HG03432 (cell line): Measurements from ENCODE around the gene USP2.
A peak's percentile ranks its signal among the peaks of the same experiment; 100 is the strongest.

ENCODE experiments used
- ATAC-seq: cut with Tn5 transposase; IDR thresholded peaks from one replicate; pipeline ENCODE4 v1.9.1; 2021; ENCODE audit warnings: mild to moderate bottlenecking, moderate library complexity; ENCODE audit not compliant: unreplicated experiment

USP2 gene

GRCh38 chr11:119363851-119364590 lies 17.5 kb downstream of the USP2 start:
- ATAC-seq: no peak

DNA sequence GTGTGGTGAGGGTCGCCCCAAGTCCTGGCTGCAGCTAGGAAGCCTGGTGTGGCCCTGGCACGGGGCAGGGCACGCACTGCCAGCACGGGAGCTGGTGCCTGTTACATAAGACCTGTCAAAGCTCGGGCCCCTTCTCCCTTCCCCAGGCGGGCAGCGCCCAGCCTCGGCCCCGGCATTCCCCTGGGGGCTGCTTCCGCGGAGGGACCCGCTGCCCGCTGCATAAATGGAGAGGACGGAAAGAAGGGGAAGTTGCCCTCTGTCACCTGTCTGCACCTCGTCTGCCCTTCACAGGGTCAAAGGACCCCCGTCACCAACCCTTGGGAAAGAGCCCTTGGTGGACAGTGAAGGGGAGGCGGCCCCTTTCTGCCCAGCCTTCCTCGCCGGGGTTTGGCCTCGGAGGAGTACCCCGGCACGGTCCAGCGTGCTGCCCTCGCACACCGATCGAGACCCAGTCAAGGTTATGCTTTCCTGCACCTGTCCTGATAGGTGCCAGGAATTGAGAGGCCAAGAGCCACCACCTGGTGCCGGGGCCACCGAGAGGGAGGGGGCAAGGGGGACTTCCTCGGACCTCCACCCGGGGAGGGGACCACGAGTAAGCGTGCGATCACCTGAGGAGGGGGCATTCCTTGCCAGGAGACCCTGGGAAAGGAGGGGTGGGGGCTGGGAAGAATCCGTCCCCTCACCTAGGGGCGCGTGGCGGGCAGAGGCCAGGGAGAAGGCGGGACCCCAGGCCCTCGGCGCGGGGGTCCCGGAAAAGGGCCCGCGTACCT lies 18.2 kb downstream of the USP2 start:
- no peak for ATAC-seq

GRCh38 chr11:119362741-119363080 lies 18.8 kb downstream of the USP2 start:
- ATAC-seq: no peak

DNA sequence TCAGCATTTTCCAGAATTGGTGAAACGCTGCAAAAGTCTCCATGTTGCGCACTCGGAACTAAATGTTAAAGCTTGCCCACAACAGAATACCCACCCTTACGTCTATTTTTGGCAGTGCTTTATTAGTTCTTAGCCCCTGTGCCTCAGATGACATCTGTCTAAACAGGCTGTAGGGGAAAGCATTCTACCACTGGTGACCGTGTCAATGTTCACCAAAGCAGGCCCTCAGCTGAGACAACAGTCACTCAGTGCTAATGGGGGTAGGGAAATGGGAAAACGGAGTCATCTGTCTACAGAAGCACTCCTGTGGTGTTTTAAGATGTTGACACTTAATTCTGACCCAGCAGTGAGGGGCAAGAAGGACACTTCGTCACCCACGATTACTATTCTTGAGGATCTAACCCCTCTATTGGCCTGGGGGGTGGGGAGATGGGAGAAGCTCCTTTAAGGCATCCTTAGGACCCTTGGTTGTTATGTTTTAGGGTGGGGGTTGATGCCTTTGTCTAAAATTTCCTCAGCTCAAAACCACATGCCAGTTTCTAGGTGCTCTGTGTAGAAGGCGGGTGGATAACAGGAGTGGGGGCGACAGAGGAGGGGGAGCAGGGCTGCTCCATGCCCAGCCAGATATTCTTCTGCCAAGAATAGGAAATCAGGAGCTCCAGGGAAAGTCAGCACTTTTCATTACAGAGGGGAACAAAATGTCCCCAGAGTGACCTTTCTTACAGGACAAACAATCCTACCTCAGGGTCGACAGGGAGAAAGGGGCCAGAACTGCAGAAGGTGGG lies 19.4 kb downstream of the USP2 start:
- ATAC-seq: no peak

DNA sequence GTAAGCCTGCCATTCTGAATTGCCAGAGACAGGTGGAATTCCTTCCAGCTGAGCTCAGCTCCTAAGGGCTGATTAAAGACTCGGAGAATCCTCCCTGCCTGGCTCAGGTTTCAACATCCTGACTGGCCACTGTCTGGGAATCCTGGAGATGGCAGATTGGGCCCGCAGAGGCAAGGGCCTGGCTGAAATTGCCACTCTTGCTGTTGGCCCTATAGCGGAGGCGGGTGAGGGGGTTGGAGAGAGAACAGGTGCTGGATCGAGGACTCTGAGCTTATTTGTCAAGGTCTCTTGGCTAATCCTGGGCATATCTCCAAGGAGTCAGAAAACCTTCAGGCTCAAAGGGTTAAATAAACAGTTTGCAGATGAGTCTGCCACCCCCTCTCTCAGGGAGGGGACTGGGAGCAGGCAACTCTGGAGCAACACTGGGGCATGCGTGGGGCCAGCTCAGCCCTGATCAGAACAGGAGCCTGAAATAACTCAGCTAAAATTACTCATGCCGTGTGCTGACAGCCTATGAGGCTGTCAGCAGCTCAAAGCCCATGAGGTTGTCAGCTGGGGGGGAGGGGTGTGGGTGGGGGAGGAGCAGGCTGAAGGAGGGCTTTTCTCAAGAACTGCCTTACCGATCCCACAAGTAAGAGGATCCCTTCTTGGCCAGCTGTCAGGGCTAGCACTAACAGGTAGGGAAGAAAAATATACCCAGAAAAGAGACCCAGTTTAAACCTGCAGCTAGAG lies 20.3 kb downstream of the USP2 start:
- ATAC-seq: no peak

DNA sequence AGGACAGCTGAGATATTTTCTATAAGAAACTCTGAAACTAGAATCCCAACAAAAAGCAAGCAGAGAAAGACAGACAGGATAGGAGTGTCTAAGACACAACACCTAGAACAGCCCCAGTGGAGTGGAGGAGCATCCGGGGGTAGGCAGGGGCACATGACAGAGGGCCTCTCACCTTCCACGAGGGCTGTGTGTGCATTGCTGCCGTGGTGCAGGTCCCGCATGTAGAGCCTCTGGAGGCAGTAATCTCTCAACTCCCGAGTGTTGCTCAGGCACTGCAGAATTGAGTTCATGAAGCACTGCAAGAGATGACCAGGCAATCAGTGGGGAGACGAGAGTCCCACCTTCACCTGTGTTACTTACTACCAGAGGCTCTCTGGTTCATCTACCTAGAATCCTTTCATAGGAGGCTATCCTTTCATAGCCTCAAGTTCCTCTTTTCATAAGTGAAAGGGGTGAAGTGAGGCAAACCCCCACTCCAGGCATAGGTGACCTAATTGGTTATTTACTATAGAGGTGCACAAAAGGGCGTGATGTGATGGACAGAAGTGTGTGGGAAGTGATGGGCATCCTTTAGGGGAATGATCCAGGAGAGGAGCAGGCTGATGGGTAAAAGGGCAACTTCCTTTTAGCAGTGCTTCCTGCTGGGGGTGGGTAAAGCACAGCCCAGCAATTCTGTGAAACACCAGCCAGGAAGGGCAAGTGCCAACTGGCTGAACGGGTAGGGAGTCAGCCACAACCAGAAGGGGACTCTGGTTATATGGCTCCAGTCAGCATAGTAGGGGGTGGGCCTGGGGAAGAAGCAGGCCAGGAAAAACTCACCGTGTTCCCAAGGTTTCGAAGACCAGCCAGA lies 21.9 kb downstream of the USP2 start:
- ATAC-seq: no peak

DNA sequence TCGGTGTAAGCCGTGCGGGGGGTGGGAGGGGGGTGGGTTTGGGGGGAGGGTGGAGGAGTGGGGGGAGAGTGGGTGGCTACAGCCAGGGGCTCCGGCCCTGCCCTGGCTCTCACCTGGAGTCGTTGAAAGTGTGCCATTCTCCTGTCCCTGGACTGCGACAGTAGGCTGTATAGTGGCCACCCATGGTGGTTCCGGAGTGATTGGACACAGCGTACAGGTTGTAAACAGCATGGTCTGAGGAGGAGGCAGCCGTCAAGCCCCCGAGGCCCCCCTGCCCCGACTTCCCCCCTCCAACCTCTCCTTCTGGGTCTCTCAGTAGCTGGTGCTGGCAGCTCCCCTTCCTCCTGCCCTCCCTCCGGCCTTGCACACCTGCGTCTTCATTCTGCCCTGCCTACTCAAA lies 24.4 kb downstream of the USP2 start:
- no peak for ATAC-seq

- peak; percentile 78 for ATAC-seq
These were observed 25.0 kb downstream of the USP2 start for GRCh38 chr11:119356349-119357031.

DNA sequence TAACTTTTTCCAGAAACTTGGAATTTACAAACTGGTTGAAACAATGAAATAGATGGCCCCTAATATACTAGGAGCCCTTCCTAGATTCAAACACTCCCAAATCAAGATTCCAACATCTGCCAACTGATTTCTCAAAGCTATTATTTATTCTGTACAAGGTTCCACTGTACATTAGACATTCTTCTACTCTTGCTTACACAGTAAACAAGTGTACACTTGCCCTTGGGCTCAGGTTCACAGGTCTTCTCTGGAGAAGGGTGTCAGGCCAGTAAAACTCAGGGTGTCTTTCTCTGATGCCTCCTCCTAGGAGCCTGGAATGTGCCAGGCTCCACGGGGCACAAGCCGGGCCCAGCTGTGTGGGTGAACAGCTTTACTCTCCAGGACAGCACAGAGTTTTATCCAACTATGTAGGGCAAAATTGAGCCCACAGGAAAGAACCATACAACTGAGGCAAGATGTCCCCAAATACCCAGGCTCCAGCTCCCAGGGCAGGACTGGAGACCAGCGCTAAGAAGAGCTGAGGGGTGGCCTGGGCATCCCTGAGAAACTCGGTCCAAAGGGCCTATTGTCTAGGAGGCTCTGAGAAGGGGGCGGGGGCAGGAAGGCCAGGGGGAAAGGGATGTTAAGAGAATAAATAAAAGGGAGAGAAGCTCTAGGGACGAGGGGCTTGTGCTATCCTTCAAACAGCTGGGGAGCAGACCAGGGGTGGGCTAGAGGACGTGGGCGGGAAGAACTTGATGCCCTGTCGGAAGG lies 26.2 kb downstream of the USP2 start:
- no peak for ATAC-seq

- ATAC-seq: no peak
These were observed 28.6 kb downstream of the USP2 start for GRCh38 chr11:119352857-119353260.

DNA sequence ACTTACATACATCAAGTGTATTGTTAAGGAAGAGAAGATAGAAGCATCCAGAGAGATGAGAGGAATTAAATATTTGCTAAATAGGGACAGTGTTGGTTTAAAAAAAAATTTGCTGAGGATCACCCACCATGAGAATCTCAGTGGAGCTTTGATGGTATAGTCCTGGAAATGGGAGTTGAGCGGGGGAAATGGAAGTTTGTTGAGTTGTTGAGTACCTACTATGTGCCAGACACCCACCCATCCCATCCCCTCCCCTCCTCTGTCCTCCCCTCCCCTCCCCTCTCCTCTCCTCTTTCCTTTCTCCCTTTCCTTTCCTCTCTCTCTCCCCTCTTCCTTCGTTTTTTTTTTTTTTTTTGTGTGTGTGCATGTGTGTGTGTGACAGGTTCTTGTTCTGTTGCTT lies 30.3 kb downstream of the USP2 start:
- no peak for ATAC-seq

DNA sequence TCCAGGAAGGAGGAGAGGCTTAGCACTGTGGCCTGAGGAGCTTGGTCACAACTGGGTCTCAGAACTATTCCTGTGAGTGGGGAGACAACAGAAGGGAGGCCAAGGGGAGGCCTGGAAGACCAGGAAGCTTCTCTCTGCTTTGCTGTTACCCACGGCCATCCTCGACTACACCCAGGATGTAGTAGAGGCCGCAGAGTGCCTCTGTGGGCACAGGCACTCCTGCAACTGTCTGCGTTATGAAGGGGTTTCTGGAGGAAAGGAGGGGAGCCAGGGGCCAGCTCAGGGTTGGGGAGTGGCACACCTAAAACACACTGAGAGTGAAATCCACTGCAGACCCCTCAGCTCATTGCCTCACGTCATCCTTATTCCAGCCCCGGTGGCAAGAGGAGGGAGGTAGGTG lies 31.2 kb downstream of the USP2 start:
- no peak for ATAC-seq

- ATAC-seq: no peak
These were observed 33.4 kb downstream of the USP2 start for GRCh38 chr11:119347940-119348605.

- ATAC-seq: no peak
These were observed 34.2 kb downstream of the USP2 start for GRCh38 chr11:119347242-119347641.

GRCh38 chr11:119346605-119347004 lies 34.9 kb downstream of the USP2 start, which contains the start of gene MFRP:
Gene MFRP (minus strand): TSS chr11:119346705. CDS start chr11:119346513, 192 bp downstream.
- ATAC-seq: no peak

DNA sequence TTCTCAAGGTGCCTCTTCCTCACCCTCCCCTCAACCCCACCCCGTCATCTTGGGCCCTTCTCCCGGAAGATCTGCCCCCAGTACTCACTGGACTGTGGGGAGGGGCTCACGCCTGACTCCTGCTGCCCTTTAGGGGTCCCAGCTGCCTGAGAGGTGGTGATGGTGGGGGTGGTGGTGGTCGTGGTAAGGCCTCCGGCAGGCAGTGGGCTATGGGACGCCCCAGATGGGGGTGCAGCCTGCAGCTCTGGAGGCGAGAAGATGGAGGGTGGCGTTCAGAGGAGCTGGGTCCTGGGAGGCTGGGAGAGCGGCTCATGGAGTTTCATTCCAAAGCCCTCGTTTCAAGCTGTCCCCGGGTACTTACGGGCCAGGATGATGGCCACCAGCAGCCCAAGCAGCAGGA lies 35.8 kb downstream of the USP2 start:
- no peak for ATAC-seq

DNA sequence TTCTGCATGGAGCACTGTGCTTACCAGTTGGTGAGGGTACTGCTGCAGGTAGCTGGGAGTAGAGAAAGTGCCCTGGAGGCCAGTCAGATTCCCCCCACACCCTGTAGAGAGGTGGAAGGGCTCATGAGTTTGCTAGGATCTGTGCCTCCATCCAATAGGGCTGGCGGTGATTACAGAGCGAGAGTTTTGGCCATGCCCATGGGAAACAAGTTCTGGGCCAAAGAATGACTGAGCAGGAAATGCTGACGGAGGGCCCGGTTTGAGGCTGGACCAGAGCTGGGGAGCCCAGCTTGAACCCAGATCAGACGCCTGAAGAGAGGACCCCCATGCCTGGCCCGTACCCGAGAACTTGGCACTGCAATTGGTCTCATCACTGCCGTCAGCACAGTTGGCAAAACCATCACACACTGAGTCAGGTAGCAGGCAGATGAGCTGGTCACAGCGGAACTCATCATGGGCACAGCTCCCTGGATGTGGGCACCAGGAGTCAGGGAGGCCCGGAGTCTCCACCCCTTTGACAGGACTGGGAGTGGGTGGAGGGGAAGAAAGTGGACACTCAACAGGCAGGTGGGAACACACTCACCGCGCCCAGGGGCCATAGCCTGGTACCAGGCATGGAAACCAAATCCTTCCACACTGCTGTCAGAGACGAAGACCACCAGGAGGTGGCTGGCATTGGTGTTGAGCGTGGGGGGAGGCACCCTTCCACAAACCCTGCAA lies 37.0 kb downstream of the USP2 start:
- ATAC-seq: no peak

DNA sequence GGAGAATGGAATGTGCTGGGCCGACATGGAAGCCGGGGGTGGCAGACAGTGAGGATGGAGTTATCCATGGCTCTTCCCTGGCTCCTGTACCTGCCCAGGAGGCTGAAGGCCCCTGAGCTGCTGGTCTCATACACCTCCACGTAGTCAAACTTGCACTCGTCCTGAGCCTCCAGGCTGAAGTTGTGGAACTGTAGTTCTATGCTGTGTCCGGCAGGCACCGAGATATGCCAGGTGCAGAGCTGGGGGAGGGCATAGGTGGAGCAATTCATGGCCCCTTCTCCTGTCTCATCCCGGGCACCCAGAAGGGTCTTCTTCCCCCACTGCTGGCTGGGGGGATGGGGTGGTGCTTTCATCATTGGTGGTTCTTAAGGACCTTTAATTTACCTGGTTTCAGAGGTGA lies 37.8 kb downstream of the USP2 start:
- no peak for ATAC-seq
